GM10266 (cell line): ENCODE data around the gene TRRAP.
A peak's percentile ranks its signal among the peaks of the same experiment; 100 is the strongest.
"Not testable (repeated sequence)": the region's sequence is repeated elsewhere in the genome, so short reads cannot be mapped to it uniquely, and the experiment has no call there.

Experiments used
- DNase-seq: peaks from one replicate; pipeline ENCODE4 v3.0.0; 2012; ENCODE audit errors: extremely low spot score
- CTCF ChIP-seq: IDR thresholded peaks from 2 replicates; pipeline ENCODE4 v1.5.1; 2012; ENCODE audit warnings: mild to moderate bottlenecking, low read depth; ENCODE audit not compliant: control insufficient read depth, insufficient read depth; ENCODE audit errors: missing control alignments

Gene TRRAP

GRCh38 chr7:98837630-98837972 is 40.7 kb upstream of the TRRAP start:
- no peak for TF ChIP-seq CTCF
- no peak for DNase-seq

GRCh38 chr7:98840096-98840495 is 38.2 kb upstream of the TRRAP start:
- no peak for TF ChIP-seq CTCF
- DNase-seq: no peak

GRCh38 chr7:98840722-98841121 is 37.6 kb upstream of the TRRAP start:
- no peak for DNase-seq
- no peak for TF ChIP-seq CTCF

- DNase-seq: peak; percentile 67
- peak; percentile 97 for TF ChIP-seq CTCF
Observed at GRCh38 chr7:98841179-98841997, 36.9 kb upstream of the TRRAP start.

GRCh38 chr7:98842552-98842951 is 35.8 kb upstream of the TRRAP start:
- not testable (repeated sequence) for DNase-seq

- TF ChIP-seq CTCF: no peak
- DNase-seq: no peak
Observed at GRCh38 chr7:98848918-98849317, 29.4 kb upstream of the TRRAP start.

GRCh38 chr7:98852826-98853225 is 25.5 kb upstream of the TRRAP start:
- no peak for DNase-seq
- TF ChIP-seq CTCF: no peak
